HG02885 (cell line): Measurements from ENCODE around the gene SLC8A2.

ENCODE experiments used
- ATAC-seq: cut with Tn5 transposase; IDR thresholded peaks from one replicate; pipeline ENCODE4 v1.9.1; 2021; ENCODE audit warnings: mild to moderate bottlenecking; ENCODE audit not compliant: unreplicated experiment, poor library complexity

Gene SLC8A2

GRCh38 chr19:47506459-47506858 is 34.8 kb upstream of the SLC8A2 start:
- no peak for ATAC-seq

- no peak for ATAC-seq
These were observed 33.8 kb upstream of the SLC8A2 start for GRCh38 chr19:47505506-47505905.

GRCh38 chr19:47503826-47504150 is 32.1 kb upstream of the SLC8A2 start:
- ATAC-seq: no peak

- ATAC-seq: no peak
These were observed 31.6 kb upstream of the SLC8A2 start for GRCh38 chr19:47503130-47503825.

- no peak for ATAC-seq
These were observed 28.5 kb upstream of the SLC8A2 start for GRCh38 chr19:47499863-47500830.

- no peak for ATAC-seq
These were observed 27.7 kb upstream of the SLC8A2 start for GRCh38 chr19:47499371-47499770.

GRCh38 chr19:47498561-47498960 is 26.9 kb upstream of the SLC8A2 start:
- ATAC-seq: no peak

GRCh38 chr19:47497821-47498520 is 26.3 kb upstream of the SLC8A2 start:
- no peak for ATAC-seq

GRCh38 chr19:47497050-47497766 is 25.5 kb upstream of the SLC8A2 start:
- ATAC-seq: no peak

- ATAC-seq: no peak
These were observed 24.0 kb upstream of the SLC8A2 start for GRCh38 chr19:47495478-47496372.

- ATAC-seq: no peak
These were observed 23.0 kb upstream of the SLC8A2 start for GRCh38 chr19:47494729-47495128.

- ATAC-seq: no peak
These were observed 22.5 kb upstream of the SLC8A2 start for GRCh38 chr19:47494211-47494547.

- ATAC-seq: no peak
These were observed 21.9 kb upstream of the SLC8A2 start for GRCh38 chr19:47493378-47494210.

GRCh38 chr19:47492571-47493377 is 21.1 kb upstream of the SLC8A2 start:
- no peak for ATAC-seq

GRCh38 chr19:47492137-47492533 is 20.4 kb upstream of the SLC8A2 start:
- no peak for ATAC-seq

- no peak for ATAC-seq
These were observed 19.9 kb upstream of the SLC8A2 start for GRCh38 chr19:47491358-47492136.

- ATAC-seq: no peak
These were observed 19.2 kb upstream of the SLC8A2 start for GRCh38 chr19:47490847-47491246.
